ENCODE data around the gene PKN1. TPM values are rescaled to one million over a fixed set of nuclear protein-coding genes. Genes with fewer than 3 reads are reported as not detected.

Gene PKN1
- total and polyA plus RNA-seq, 2 of the 13 experiments (the other 11 are each of a cell fraction or from before 2014, with no cell fraction given): 45.7 to 54.5 TPM

- TF ChIP-seq, protein P1, sequence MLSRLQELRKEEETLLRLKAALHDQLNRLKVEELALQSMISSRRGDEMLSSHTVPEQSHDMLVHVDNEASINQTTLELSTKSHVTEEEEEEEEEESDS (CRISPR knock-in tag; IDR thresholded peaks at IDR 0.05; ENCODE audit: borderline replicate concordance): no peak
- TF ChIP-seq GPN1 (CRISPR knock-in tag; IDR thresholded peaks at IDR 0.05; ENCODE audit: borderline replicate concordance) (no peak), DMAP1 (CRISPR knock-in tag; IDR thresholded peaks at IDR 0.05) (no peak), PAX8 (CRISPR knock-in tag; IDR thresholded peaks at IDR 0.05; ENCODE audit: borderline replicate concordance) (no peak), MAFK (conservative IDR thresholded peaks at IDR 0.05 in 1 of 2, IDR thresholded peaks at IDR 0.05 in 1 of 2; ENCODE audit: low read length in 2 of 2) (no peak), MIER3 (CRISPR knock-in tag; IDR thresholded peaks at IDR 0.05; ENCODE audit: borderline replicate concordance) (no peak), KDM2A (CRISPR knock-in tag; IDR thresholded peaks at IDR 0.05; ENCODE audit: borderline replicate concordance, low read depth) (peak; percentile 41; the same call in 1 of the 2 replicates), HHEX (CRISPR knock-in tag; IDR thresholded peaks at IDR 0.05) (no peak), FOSL2 (CRISPR knock-in tag; IDR thresholded peaks at IDR 0.05) (0 out of 2 replicates have a peak, but pooled peaks have one; percentile 20), ZNF160 (CRISPR knock-in tag; IDR thresholded peaks at IDR 0.05) (no peak), POLR2AphosphoS2 (IDR thresholded peaks at IDR 0.05; ENCODE audit: low read depth, low read length) (no peak), HCFC1 (IDR thresholded peaks at IDR 0.05; ENCODE audit: low read depth, low read length) (peak; percentile 33; the same call in 1 of the 2 replicates), ZNF350 (CRISPR knock-in tag; IDR thresholded peaks at IDR 0.05; ENCODE audit: borderline replicate concordance, low read depth) (no peak), PHF20 (CRISPR knock-in tag; IDR thresholded peaks at IDR 0.05) (no peak), PBX2 (CRISPR knock-in tag; IDR thresholded peaks at IDR 0.05) (no peak), DPF2 (CRISPR knock-in tag; IDR thresholded peaks at IDR 0.05; ENCODE audit: borderline replicate concordance, low read depth) (no peak), TSC22D2 (CRISPR knock-in tag; IDR thresholded peaks at IDR 0.05; ENCODE audit: borderline replicate concordance) (no peak), YY1 (IDR thresholded peaks at IDR 0.05; ENCODE audit: insufficient read depth, insufficient replicate concordance, low read depth, low read length) (no peak), TIGD3 (CRISPR knock-in tag; IDR thresholded peaks at IDR 0.05; ENCODE audit: borderline replicate concordance) (no peak), CHD2 (IDR thresholded peaks at IDR 0.05; ENCODE audit: low read depth, low read length) (no peak)
- TF ChIP-seq, protein P2, sequence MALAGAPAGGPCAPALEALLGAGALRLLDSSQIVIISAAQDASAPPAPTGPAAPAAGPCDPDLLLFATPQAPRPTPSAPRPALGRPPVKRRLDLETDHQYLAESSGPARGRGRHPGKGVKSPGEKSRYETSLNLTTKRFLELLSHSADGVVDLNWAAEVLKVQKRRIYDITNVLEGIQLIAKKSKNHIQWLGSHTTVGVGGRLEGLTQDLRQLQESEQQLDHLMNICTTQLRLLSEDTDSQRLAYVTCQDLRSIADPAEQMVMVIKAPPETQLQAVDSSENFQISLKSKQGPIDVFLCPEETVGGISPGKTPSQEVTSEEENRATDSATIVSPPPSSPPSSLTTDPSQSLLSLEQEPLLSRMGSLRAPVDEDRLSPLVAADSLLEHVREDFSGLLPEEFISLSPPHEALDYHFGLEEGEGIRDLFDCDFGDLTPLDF (CRISPR knock-in tag; IDR thresholded peaks at IDR 0.05): no peak
Measured at GRCh38 chr19:14497228-14497921, 64.3 kb downstream of the PKN1 start (continued).

Data from HepG2 (cell line).